A673 (cell line): ENCODE measurements around the gene EYS. TPM values are rescaled to one million over a fixed set of nuclear protein-coding genes. Genes with fewer than 3 reads are reported as not detected.

ENCODE experiments used
- BruUV-seq: library from RNA; stranded (reverse); fragments of 400-500 nt; replicated peaks from 2 replicates; lab custom pipeline; 2021; lab: Mats Ljungman, UMichigan
- CTCF ChIA-PET: fragments of 300-600 bp; sonication (Branson Sonifier 250); formaldehyde crosslinking; loops from one replicate; lab custom pipeline; 2022; ENCODE audit warnings: antibody characterized with exemption; lab: Charles Lee
- POLR2A ChIA-PET: fragments of 300-600 bp; sonication (Branson Sonifier 250); formaldehyde crosslinking; loops from one replicate; lab custom pipeline; 2022; ENCODE audit warnings: antibody characterized with exemption; ENCODE audit not compliant: low non-redundant PET; lab: Charles Lee
- DNase-seq: peaks from one replicate; pipeline ENCODE4 v3.0.0-alpha.2; 2015; ENCODE audit warnings: low spot score
- H3K27ac ChIP-seq: fragments of 200-600 bp; sonication (generic); 2 replicates; pipeline ENCODE4 v1.5.1; 2016; ENCODE audit warnings: mixed run types, low read depth, mild to moderate bottlenecking, mixed read lengths, antibody characterized with exemption, low read length; ENCODE audit not compliant: poor library complexity, severe bottlenecking
- H3K27me3 ChIP-seq: fragments of 200-600 bp; sonication (generic); replicated peaks from 2 replicates; pipeline ENCODE4 v1.6.1; 2017; ENCODE audit warnings: mixed run types, low read depth, mild to moderate bottlenecking, mixed read lengths, antibody characterized with exemption, low read length; ENCODE audit not compliant: insufficient read depth, poor library complexity
- H3K36me3 ChIP-seq: fragments of 200-600 bp; sonication (generic); 2 replicates; pipeline ENCODE4 v1.6.1; 2016; ENCODE audit warnings: mixed run types, mild to moderate bottlenecking, mixed read lengths, antibody characterized with exemption, low read length; ENCODE audit not compliant: insufficient read depth, poor library complexity, severe bottlenecking
- H3K4me1 ChIP-seq: fragments of 200-600 bp; sonication (generic); 2 replicates; pipeline ENCODE4 v1.6.1; 2017; ENCODE audit warnings: mixed run types, mild to moderate bottlenecking, mixed read lengths, antibody characterized with exemption, low read length; ENCODE audit not compliant: insufficient read depth, poor library complexity, severe bottlenecking
- H3K4me3 ChIP-seq: fragments of 200-600 bp; sonication (generic); 2 replicates; pipeline ENCODE4 v1.5.1; 2016; ENCODE audit warnings: low read depth, mixed run types, mild to moderate bottlenecking, mixed read lengths, low read length; ENCODE audit not compliant: poor library complexity, severe bottlenecking
- H3K9me3 ChIP-seq: fragments of 200-600 bp; sonication (generic); 2 replicates; pipeline ENCODE4 v1.6.1; 2016; ENCODE audit warnings: mixed run types, low read depth, mild to moderate bottlenecking, mixed read lengths, antibody characterized with exemption, low read length; ENCODE audit not compliant: poor library complexity, severe bottlenecking
- CTCF ChIP-seq: fragments of 300-800, 200-600 bp; sonication (generic); conservative IDR thresholded peaks from 2 replicates; pipeline ENCODE4 v1.5.1; 2017; ENCODE audit warnings: low read depth, mild to moderate bottlenecking, antibody characterized with exemption, low read length, moderate library complexity, mixed read lengths
- EZH2 ChIP-seq: fragments of 200-600 bp; sonication (generic); IDR thresholded peaks from 2 replicates; pipeline ENCODE4 v1.6.1; 2017; ENCODE audit warnings: borderline replicate concordance, low read depth, mild to moderate bottlenecking, mixed read lengths, antibody characterized with exemption, low read length; ENCODE audit not compliant: poor library complexity, severe bottlenecking
- intact Hi-C: fragments of 100-400 bp; cut with micrococcal nuclease; formaldehyde crosslinking; loops from one replicate; pipeline ENCODE4 v1.10.0; 2022; ENCODE audit not compliant: unreplicated experiment
- total RNA-seq: library from RNA; stranded (reverse); gene quantifications from 2 replicates; pipeline ENCODE4 v1.2.3, GENCODE V29; 2021

Gene EYS
- total RNA-seq, 1 experiment from 2014 or later, result 0.47 TPM

- BruUV-seq, result no TSS peak
- intact Hi-C loops, result no loop called here
These were observed 1901.7 kb downstream of the EYS start for GRCh38 chr6:63805345-63805744.

DNA sequence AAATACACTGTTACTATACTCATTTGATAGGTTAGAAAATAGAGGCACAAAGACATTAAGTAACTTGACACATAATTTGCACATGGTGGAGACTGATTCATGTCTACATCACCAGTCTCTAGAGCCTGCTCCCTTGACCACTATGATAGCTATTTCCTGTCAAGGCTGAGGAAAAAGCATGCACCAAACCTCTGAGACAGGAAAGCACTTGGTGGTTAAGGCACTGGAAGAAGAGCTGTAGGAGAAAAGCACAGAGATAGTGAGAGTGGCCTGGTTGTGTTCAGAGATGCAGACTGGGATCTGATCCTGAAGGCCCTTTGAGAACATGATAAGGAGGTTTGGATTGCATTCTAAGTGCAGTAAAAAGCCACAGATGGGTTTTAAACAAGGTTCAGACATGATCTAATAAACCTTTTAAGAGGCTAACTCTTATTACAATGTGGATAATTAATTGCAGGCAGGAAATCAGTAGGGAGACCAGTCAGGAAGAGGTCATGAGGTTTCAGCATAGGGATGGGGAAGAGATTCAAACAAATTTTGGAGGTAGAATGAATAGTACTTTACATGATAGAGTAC is 1902.6 kb downstream of the EYS start:
- Histone ChIP-seq H3K27ac (peak overlapping the region; percentile 97), H3K36me3 (no peaks in the 10 kb centered on the region), H3K9me3 (no peaks in the 10 kb centered on the region), H3K4me1 (peaks cover 50% of the 10 kb centered on the region), H3K4me3 (no peak overlapping the region), H3K27me3 (no peaks in the 10 kb centered on the region)
- ChIA-PET CTCF (no interaction called here), POLR2A (no interaction called here)
- DNase-seq, result peak; percentile 40
- no peak for TF ChIP-seq CTCF
- TF ChIP-seq EZH2, result no peak
- BruUV-seq, result no TSS peak
- intact Hi-C loops, result loop anchor here (5.0 kb wide), 3 partner anchors 207 to 497 kb away; partner anchors contain the start of genes LOC128125822 and PTP4A1

More at GRCh38 chr6:63805345-63805744, 1901.7 kb downstream of the EYS start:
- no peak for DNase-seq
- Histone ChIP-seq H3K36me3 (no peaks in the 10 kb centered on the region), H3K27me3 (no peaks in the 10 kb centered on the region), H3K27ac (peak overlapping the region; percentile 97), H3K9me3 (no peaks in the 10 kb centered on the region), H3K4me1 (peaks cover 48% of the 10 kb centered on the region), H3K4me3 (peak overlapping the region; percentile 36)
- TF ChIP-seq CTCF (no peak), EZH2 (no peak)
- POLR2A ChIA-PET, result no interaction called here
- CTCF ChIA-PET, result no interaction called here

DNA sequence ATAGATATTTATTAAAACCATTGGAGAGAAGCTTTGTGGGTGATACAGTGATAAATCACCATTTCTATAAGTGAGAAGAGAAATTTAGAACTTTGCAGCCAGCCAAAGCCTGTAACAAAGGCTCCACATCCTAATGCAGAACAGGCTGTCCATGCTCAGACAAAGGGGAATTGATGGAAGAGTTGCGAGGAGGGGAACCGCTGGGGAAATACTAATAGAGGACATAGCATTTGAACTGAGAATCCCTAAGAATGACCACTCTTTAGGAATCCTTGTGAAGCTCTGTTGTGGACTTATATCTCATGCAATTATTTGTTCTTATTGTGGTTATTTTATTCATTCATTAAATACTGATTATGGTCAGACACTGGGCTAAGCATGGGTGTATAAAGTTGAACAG is 1903.7 kb downstream of the EYS start:
- no peak for DNase-seq
- H3K4me3 ChIP-seq, result no peak overlapping the region
- no peak overlapping the region for H3K27ac ChIP-seq
- no TSS peak for BruUV-seq
- TF ChIP-seq EZH2 (no peak), CTCF (no peak)
- ChIA-PET CTCF (no interaction called here), POLR2A (no interaction called here)
- no peaks in the 10 kb centered on the region for H3K36me3 ChIP-seq
- intact Hi-C loops, result loop anchor here (5.0 kb wide), 3 partner anchors 206 to 496 kb away; partner anchors contain the start of genes LOC128125822 and PTP4A1
- H3K27me3 ChIP-seq, result no peaks in the 10 kb centered on the region
- no peaks in the 10 kb centered on the region for H3K9me3 ChIP-seq
- H3K4me1 ChIP-seq, result peaks cover 43% of the 10 kb centered on the region
